HTR-8/SVneo (cell line): ENCODE measurements around the gene KLHDC4.
A peak's percentile ranks its signal among the peaks of the same experiment; 100 is the strongest.

Experiments
- DNase-seq: peaks from one replicate; pipeline ENCODE4 v3.0.0; 2011; ENCODE audit warnings: low spot score, mixed read lengths; ENCODE audit not compliant: insufficient read length
- FAIRE-seq: peaks from 2 replicates; lab custom pipeline; 2011; peaks lifted over from hg19 to GRCh38; lab: Jason Lieb, UNC

KLHDC4 gene

GRCh38 chr16:87671221-87671620 lies 94.6 kb downstream of the KLHDC4 start:
- DNase-seq = no peak
- FAIRE-seq = no peak

DNA sequence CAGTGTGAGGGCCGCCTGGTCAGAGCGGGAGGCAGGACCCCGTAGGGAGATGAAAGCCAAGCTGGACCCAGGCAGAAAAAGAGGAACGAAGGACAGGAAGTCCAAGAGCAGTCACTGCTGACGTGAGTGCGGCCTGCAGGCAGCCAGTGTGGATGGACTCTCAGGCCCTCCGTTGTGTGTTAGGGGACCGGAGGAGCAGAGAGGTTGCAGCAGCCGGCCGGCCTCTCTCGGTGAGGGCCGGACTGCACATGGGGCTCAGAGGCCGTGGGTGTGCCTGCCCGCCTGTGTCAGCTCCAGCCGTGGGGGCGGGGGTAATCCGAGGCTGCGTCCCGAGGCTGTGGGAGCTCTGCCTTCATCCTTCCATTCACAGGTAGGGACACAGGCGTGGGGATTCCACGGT lies 96.1 kb downstream of the KLHDC4 start:
- no peak for FAIRE-seq
- no peak for DNase-seq

DNA sequence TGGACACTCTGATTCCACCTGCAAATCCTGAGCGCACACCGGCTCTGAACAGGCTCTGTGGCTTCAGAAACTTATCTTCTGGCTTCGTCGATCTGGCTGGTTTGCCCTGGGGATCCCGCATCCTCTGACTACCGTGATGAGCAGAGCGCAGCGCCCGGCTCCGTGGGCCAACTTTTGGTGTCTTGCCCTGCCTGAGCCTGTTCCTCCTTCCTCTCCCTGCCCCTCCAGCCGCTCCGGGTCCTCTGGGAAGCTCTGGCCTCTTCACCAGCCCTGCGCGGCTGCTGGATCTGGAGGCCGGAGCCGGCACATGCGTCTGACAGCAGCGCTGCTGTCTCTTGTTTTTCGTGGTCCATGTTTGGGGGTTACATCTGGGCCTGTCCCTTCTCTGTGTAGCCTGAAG lies 97.8 kb downstream of the KLHDC4 start:
- no peak for FAIRE-seq
- no peak for DNase-seq

- no peak for DNase-seq
- FAIRE-seq = no peak
Measured at GRCh38 chr16:87667443-87667842, 98.3 kb downstream of the KLHDC4 start.

DNA sequence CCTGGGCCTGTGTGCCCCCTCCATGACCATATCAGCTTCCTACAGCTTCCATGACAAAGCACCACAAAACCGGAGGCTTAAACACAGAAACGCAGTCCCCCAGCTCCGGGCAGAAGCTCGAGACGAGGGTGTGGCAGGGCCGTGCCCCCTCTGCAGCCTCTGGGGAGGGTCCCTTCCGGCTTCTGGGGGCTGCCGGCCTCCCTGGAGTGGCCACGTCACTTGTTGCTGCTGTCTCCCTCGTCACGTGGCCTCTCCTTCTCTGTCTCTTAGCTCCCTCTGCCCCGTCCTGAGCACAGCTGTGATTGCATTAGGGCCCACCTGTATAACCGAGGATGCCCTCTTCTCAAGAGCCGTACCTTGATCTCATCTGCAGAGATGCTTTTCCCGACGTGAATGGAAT lies 98.9 kb downstream of the KLHDC4 start:
- no peak for FAIRE-seq
- no peak for DNase-seq

DNA sequence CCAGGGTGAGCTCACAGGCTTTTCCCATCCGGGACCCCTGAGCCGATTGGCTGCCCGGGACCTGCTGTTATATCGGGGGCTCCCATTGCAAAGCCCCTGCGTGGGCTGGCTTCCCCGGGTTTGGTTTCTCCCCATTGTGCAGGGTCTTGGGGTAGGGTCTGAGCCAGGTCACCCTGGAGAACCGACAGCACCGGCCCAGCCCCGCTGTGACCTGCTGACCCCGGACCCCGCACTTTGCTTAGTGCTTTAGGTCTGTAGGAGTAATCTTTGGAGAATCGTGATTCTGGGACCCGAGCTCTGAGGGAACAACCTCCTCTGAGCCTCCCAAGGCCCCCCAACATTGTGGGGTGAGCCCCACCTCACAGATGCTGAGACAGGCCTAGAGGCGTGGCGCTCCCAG lies 100.6 kb downstream of the KLHDC4 start:
- no peak for DNase-seq

GRCh38 chr16:87664792-87665191 lies 101.0 kb downstream of the KLHDC4 start:
- FAIRE-seq (no peak), DNase-seq (no peak)

More for the DNA sequence above, 100.6 kb downstream of the KLHDC4 start:
- no peak for FAIRE-seq

DNA sequence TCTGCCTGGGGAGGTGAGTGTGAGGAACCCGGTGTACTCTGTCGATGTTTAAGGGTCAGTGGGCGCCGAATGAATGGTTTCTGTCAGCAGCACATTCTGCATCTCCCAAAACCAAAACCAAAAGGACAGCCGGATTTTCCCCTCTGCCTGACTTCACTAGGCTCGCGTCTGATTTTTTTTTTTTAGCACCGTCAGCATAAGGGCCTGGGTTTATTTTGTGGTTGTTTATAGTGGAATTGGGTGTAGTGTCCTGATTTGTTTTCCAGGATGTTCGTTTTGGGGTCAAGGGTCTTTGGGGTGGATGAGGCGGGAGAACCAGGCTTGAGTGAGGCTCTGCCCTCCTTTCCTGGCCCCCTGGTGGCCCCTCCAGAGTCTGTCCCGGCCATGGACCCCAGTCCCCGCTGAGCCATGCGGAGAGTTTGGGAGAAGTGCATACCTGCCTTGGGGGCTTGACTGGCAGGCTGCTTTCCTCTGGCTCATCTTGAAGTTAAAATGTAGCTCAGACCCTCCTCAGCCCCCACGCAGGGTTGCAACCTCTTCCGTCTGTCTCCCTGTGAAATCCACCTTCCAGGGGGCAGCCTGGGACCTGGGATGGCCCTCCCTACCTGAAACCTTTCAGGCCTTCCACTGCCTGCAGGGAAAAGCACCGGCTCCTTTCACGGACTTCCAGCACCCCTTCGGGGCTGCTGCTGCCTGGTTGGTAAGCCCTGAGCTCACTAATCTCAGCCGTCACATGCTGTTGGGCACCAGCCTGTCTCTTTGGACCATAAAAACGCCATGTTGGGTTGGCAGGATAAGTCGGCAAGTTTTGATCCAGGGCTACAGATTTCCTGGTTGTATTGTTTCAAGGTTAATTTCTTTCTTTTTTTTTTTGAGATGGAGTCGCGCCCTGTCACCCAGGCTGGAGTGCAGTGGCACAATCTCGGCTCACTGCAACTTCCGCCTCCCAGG lies 103.3 kb downstream of the KLHDC4 start:
- DNase-seq (no peak), FAIRE-seq (no peak)

GRCh38 chr16:87661561-87661960 lies 104.2 kb downstream of the KLHDC4 start:
- no peak for DNase-seq
- peak; percentile 4 for FAIRE-seq

- no peak for DNase-seq
- FAIRE-seq = no peak
Measured at GRCh38 chr16:87658564-87659225, 107.1 kb downstream of the KLHDC4 start.
